Iris pigment epithelial cell (primary cell): Measurements from ENCODE around the gene TENT4B.

Source experiments
- DNase-seq: peaks from one replicate; pipeline ENCODE4 v3.0.0-alpha.2; 2011; ENCODE audit warnings: low read depth

The TENT4B gene

DNA sequence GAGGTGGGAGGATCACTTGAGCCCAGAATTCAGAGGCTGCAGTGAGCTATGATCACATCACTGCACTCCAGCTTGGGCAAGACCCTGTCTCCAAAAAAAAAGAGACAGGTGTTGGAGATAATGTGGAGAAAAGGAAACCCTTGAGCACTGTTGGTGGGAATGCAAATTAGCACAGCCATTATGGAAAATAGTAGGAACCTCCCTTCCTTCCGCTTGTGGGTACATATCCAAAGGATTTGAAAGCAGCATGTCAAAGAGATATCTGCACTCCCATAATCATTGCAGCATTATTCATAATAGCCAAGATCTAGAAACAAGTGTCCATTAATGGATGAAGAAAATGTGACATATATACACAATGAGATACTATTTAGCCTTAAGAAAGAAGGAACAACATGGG is 103.5 kb downstream of the TENT4B start:
- DNase-seq = no peak

DNA sequence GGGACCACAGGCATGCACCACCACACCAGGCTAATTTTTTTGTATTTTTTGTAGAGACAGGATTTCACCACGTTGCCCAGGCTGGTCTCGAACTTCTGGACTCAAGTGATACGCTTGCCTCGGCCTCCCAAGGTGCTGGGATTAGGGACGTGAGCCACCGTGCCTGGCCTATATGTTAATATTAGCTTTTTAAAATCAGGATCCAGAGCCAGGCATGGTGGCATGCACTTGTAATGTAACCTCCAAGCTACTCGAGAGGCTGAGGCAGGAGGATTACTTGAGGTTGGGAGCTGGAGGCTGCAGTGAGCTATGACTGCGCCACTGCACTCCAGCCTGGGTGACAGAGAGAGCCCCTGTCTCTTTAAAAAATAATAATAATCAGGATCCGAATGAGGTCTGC is 104.8 kb downstream of the TENT4B start:
- DNase-seq = no peak

DNA sequence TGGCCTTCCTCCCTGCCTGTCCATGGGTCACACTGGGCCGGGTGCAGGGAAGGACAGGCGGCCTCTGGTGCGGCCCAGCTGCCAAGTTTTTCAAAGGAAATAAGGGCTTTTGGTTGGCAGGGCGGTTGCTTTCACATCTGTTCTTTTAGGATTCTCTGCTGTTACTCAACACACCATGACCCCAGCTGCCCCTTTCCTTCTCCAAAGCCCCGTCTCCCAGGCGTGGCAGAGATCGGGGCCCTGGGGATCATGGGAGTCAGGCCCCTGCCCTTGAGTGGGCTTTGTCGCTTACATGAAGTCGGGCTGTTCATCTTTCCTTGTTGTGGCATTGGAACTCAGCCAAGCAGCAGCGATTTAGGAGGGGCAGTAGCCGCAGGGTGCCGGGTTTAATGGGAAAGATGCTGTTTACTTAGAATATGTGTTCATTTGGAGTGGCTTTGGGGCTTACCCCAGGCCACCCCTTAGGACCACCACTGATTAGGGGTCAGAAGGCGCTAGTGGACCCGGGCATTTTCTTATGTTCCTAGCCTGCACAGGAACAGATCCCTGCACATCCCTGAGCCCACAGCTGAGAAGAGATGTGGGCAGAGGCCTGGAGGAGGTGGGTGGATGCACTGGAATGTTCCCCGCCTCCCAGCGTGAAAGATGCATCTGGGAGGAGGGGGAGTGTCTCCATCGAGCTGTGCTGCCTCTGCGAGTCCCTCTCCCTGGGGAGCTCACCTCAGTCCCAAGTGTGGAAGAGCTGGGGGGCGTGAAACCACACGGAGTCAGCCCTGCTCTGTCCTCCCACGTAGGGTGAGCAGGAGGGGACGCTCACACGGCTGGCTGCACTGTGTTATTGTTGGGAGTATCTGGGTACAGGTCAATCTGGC is 106.5 kb downstream of the TENT4B start:
- DNase-seq = peak; percentile 39

DNA sequence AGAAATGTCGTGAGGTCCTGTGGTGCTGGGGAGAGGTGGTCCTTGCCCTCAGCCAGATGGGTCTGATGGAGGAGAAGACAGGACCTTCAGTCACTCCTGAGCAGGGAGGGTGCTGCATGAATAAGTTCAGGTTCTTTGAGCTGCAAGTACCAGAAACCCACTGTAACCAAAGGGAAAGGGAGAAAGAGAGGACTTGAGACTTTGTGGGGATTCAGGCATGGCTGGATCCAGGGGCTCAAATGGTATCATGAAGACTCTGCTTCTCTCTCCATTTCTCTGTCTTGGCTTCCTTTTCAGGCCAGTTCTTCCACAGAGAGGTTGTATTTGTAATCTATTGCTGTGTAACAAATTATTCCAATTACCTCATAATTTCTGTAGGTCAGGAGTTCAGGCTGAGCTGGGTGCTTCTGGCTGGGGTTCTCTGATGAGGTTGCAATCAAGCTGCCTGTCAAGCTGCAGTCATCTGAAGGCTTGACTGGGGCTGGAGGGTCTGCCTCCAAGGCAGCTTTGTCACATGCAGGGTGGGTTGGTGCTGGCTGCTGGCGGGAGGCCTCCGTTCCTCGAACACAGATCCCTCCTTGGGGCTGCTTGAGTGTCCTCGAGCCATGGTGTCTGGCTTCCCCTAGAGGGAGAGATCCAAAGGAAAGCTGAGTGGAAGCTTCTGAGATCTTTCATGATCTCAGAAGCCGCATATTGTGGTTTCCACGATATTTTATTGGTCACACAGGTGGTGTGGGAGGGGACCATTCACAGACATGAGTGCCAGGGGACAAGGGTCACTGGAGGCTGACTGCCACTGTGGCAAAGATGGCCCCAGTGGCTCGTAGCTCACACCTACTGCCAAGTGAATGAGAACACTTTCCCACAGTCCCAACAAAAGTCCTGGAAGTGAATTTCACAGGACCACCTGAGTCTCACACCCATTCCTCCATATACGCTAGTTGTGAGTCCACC is 107.4 kb downstream of the TENT4B start:
- no peak for DNase-seq

DNA sequence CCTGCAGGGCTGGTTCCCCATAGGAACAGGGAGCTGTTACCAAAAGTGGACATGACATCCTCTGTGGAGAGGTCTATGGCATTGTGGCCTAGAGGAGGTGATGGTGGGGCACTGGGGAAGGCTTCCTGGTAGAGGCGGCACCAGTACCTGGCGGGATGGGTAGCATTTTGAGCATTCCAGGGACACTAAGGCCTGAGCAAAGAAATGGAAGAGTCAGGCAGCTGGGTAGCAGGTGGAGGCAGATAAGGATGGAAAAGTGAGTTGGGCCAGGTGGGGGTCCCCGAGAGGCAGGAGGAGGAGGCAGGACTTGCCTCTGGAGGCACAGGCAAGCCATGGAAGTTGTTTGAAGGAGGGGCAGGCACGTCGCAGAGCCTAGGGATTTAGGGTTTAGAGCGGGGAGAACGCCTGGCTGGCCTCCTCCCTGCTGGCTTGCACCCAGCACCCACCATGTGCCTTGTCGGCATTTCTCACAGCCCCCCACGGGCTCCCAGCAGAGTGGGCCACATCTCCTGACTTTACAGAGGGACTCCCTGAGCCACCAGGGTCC is 108.1 kb downstream of the TENT4B start:
- DNase-seq = no peak

DNA sequence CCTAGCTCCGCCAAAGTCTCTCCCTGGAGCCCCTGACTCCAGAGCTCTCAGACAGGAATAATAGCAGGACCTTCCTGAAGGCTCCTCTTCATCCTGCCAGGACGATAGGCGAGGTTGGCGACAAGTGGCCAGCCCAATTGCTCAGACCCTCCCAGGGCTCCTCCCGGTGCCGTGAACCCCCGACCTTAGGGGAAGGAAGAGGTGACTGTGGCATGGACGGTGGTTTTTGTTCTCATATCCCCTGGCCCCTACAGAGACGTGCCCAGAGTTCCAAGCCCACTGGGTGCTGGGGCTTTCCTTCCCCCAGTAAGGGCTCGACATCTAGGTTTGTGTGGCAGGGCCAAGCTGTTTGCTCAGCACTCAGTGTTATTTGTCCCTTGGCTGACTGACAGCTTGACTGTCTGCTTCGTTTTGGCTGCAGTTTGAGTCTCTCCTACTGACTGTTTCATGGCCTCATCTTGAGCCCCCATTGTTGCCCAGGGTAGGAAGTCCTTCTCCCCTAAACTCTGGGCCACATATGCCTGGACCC is 108.7 kb downstream of the TENT4B start:
- DNase-seq = no peak

DNA sequence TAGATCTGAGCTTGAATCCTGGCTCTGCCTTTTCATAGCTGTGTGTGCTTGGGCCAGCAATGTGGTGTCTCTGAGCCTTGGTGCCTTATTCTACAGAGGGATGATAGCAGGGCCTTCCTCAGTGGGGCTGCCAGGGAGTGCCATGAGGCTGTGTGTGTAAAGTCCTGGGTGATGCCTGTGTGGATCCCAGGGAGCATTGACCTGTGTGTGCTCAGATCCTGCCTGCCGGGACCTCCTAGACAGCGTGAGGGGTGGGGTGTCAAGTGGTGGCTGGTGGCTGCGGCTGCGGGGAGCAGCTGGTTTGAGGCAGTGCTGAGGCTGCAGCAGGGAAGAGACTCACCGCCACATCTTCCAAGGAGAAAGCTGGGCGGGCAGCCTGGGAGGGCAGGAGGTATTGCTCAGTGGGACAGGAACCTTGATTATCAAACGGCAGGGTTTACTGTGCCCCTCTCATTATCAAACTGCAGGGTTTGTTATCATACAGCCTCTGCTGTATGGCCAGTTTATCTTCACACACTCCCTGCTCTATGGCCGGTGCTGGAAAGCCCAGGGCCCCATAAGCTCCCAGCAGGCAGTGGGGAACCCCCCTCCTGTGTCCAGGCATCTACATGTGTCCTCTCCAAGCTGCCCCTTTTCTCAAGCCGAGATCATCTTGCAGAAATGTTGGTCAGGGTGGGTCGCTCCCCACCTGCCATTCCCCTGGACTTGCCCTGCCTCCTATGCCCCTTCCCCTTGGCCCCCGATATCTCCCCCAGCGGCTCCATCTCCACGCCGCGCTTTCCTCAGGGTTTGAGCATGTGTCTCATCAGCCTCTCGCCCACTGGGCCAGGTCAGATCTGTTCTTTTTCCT is 110.2 kb downstream of the TENT4B start:
- DNase-seq = no peak

DNA sequence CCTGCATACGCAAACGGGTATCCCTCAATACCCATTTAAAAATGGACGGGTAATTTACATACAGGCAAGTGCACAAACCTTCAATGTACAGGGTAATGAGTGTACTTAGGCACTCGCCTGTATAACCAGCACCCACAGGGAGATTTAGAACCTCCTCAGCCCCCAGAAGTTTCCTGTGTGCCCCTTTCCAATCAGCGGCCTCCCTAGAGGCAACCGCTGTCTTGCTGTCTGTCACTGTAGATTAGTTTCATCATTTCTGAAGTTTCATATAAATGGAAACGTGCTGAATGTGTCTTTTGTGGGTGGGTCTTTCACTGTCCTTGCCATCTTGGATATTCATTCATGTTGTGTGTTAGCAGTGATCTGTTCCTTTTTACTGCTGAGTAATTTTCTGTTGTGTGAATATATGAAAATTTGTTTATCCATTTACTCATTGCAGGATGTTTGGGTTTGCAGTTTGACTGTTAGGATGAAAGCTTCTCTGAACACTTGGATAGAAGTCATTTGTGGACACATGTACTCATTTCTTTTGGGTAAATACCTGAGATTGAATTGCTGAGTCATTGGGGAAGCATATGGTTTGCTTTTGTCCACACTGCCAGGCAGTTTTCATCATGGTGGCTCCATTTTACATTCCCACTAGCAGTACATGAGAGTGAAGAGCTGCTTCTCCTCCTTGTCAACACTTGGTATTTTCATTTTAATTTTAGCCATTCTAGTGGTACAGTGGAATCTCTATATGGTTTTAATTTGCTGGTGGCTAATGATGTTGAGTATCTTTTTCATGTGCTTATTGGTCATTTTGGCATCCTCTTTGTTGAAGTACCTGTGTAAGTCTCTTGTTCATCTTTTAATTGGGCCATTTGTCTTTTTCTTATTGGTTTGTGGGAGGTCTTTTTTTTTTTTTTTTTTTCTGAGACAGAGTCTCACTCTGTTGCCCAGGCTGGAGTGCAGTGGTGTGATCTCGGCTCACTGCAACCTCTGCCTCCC is 111.1 kb downstream of the TENT4B start:
- DNase-seq = no peak

DNA sequence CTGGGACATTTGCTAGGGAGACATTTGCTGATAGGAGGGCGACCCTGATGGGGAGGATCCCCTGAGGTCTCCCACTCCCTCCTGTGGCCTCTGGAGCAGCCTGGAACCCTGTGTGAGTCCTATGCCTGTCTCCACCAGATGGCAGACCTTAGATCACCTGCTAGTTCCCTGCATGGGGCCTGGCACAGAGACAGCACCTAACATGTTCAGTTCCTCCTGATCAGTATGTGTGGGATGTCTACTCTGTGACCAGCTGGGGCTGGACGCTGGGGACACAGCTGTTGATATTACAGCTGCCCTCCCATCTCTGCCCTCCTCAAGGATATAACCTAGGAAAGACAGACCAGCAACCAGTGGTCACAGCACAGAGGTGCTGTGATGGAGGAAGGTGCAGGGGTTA is 112.2 kb downstream of the TENT4B start:
- DNase-seq = no peak

DNA sequence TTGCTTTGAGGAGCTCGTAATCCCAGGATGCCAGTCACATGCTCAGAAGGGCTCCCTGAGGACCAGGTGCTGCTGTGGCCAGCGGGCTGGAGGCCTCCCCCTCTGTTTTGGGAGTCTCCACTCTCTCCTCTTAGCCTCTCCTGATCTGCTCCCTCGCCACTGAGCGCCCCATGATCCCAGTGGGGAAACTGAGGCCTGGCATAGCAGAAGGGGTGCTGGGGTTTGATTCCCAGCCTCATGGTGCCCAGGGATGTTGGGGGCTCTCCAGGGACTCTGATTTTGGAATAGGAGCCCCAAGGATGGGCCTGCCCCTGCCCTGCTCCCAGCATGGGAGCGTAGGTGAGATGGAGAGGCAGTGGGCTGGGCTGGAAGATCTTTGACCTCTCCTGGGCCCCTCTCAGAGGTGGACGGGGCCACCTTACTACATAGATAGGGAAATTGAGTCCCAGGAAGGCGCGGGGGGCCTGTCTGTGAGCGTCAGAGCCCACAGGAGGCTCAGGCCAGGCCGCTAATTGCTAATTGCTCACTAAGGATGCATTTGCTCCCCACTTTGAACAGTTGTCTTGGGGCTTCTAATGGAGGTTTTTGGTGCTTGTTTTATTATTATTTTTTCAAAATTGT is 112.7 kb downstream of the TENT4B start:
- no peak for DNase-seq

DNA sequence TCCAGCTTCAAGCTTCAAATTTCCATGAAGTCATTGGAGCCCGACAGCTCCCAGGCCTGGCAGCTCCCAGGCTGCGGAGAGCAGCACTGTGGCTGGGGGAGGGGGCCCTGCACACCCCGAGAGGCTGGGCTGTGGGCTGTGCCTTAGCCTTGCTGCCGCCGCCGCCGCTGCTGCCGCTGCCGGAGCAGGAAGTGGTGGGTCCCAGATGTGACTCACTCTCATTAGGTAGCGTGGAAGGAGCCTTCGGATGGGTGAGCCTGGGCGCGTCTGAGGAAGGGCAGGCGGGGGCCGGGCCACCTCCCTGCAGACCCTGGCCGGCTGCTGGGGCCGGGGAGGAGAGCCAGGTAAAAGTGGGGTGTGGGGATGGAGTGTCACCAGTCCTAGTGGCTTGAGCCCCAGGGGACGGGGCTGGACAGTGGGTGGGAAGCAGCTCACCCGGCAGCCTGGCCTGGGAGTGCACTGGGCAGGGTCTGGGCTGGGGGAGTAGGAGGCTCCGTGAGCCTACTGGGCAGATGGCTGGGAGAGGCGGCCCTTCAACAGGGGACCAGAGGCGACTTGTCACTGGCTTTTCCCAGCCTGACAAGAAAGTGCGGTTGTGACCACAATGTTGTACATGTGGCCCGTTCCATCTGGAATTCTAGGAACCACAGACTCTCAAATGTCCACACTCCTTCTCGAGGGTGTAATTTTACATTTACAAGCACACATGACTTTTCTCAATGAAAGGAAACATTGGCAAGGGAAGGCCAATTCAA is 113.4 kb downstream of the TENT4B start, which contains the start of gene ADCY7:
Gene ADCY7, plus strand, starts transcription at position 215 of the 755 bp plus-strand sequence. CDS start 21,629 bp downstream, outside the sequence.
- DNase-seq = peak; percentile 87

DNA sequence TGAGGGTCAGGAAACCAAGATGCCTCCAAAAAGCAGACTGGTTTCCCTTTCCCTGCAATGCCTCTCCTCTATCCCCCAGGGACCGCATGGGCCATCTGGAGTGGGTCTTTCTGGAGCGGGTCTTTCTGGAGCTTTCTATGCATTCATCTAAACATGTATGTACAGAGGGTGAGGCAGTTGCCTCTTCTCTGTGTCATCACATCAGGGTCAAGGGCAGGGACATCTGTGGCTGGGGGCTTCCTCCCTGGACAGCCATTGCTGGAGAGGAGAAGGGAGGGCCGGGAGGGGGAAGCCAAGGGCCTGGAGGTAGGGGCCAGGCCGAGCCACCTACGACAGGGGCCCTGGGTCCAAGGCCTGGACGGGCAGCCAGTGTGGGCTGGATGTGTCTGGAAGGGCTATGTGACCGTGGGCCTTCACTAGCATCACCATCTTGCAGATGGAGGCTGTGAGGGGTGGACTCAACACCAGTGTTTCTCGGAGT is 114.1 kb downstream of the TENT4B start:
- DNase-seq = no peak

DNA sequence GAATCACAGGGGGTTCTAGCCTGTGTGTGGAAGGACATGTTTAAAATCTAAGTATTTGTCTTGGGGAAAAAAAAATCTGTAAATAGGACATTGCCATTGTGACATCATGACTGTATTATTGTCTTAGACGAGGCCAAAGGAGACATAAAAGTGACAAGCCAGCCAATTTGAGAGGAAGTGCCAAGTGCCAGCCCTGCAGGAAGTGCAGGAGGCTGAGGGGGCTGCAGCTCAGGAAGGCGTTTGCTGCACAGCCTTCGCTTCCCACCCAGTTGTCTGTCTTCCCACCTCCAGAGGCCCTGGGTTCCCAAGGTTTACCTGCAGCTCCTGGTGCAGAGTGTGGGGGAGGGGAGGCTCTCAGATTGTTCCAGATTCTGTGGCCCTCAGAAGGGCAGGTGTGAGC is 114.5 kb downstream of the TENT4B start:
- DNase-seq = no peak

DNA sequence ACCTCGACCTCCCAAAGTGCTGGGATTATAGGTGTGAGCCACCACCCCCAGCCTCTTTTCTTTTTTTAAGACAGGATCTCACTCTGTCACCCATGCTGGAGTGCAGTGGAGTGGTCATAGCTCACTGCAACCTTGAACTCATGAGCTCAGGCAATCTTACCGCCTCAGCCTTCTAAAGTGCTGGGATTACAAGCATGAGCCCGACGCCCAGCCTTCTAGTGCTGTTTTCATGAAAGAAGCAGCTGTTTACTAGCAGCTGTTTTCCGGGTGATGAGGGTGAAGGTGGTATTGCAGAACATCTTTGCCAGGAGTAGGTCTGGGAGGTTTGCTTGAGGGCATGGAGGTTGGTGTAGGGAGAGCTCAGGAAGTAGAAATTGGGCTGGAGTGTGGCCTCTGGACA is 115.2 kb downstream of the TENT4B start:
- DNase-seq = no peak

DNA sequence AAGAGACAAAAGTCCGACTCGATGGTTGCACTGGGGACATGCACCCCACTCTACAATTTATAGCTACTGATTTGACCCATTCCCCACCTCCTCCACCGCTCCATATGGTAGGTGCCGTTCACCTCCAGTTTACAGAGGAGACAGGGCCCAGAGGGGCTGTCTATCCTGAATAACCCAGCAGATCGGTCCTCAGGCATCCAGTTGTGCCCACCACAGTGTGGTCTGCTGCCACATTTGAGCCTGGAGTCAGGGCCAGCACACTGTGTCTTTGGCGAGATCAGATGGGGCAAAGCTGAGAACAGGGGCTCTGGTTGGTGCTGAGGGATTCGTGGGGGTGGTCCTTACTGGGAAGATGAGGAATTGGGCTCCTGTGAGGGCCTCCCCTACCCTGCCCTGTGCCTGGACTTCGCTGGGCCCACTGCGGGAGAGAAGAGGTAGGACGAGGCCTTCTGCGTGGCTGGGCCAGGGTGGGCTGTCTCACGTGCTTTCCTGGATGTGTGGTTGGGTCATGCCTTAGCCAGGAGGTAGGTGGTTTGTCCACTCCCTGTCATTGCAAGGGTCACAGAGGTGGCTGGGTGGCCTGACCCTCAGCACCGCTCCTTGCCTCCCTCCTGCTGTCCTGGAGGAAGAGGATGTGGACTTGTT is 116.1 kb downstream of the TENT4B start:
- DNase-seq = no peak

DNA sequence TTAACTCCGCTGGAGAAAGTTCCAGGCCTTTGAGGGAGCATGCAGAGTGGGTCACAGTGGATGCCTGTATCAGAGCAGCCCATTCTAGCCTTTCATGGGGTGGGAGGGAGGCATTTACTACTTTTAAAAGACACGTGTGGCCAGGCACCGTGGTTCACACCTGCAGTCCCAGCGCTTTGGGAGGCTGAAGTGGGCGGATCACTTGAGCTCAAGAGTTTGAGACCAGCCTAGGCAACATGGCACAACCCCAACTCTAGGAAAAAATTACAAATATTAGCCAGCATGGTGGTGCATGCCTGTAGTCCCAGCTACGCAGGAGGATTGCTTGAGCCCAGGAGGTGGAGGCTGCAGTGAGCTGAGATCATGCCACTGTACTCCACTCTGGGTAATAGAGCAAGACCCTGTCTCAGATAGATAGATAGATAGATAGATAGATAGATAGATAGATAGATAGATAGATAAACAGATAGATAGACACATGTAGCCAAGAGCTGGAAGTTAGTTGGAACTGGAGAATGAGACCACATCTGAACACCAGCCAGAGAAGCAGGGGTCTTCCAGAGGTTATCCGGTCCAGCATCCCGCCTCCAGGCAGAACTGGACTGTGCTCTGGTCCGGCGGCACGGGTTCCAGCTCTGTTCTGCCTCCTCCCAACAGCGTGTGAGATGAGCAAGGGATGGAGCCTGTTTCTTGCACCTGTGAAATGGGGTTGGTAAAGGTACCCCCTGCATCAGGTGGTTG is 116.8 kb downstream of the TENT4B start:
- DNase-seq = no peak

DNA sequence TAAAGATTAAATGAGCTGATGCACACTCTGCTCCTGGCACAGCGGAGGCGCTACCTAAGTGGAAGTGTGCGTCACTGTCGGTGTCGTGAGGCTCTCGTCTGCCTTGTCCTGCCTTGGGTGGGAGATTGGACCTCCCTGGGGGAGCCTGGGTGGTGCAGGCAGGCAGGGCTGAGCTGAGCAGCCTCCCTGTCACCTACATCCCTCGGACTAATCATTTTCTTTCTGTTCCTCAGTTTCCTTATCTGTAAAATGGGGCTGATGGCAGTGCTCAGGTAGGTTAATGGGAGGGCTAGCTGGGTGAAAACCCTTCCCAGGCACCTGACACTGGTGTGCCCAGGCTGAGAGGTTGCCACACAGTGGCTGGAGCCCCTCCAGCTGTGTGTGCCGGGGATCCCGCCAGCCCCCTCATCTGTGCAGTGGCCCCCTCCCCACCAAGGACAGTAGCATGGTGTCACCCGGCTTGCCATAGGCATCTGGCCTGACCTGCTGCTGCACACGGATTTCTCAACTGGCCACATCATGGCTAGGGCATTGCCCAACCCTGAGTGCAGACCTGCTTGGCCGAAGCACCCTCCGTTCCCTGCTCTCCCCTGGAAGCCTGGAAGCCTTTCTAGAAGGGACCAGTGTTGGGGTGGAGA is 117.5 kb downstream of the TENT4B start:
- no peak for DNase-seq
